Coronary artery (tissue), 2 donors: ENCODE results near the gene MEIS2.

ENCODE experiments used
- DNase-seq: peaks from one replicate; pipeline ENCODE4 v3.0.0-alpha.2; 2017; ENCODE audit warnings: low spot score
- H3K27ac ChIP-seq, 2 donors: fragments of 200-600 bp; sonication (generic); one replicate each; pipeline ENCODE4 v1.5.1; 2016 to 2019
- H3K4me3 ChIP-seq: fragments of 200-600 bp; sonication (generic); 2 replicates; pipeline ENCODE4 v1.5.1; 2016; ENCODE audit warnings: mild to moderate bottlenecking, moderate library complexity
- TF ChIP-seq, protein P1 (sequence below): fragments of 200-600 bp; sonication (generic); IDR thresholded peaks from one replicate; pipeline ENCODE4 v1.5.1; 2019; ENCODE audit warnings: antibody characterized with exemption

The MEIS2 gene

DNA sequence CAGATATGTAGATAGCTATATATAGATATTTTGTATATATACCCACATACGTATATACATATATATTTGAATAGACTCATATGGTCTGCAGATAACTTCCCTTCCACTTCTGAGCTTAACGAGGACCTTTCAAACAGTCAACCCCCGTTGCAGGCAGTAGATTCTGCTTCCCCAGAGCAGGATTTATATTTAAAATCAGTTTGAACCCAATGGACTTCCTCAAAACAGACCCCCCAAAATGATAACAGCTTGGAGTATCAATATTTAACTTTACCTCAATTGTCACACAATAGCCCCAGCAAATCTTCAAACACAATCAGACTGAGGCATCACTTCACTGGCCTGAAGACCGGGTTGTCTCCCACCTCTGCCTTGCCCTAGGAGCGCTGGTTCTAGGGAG lies 218.3 kb downstream of the MEIS2 start:
- no peak overlapping the region for H3K4me3 ChIP-seq
- no peak for DNase-seq
- H3K27ac ChIP-seq, result no peak overlapping the region
- TF ChIP-seq, protein P1, sequence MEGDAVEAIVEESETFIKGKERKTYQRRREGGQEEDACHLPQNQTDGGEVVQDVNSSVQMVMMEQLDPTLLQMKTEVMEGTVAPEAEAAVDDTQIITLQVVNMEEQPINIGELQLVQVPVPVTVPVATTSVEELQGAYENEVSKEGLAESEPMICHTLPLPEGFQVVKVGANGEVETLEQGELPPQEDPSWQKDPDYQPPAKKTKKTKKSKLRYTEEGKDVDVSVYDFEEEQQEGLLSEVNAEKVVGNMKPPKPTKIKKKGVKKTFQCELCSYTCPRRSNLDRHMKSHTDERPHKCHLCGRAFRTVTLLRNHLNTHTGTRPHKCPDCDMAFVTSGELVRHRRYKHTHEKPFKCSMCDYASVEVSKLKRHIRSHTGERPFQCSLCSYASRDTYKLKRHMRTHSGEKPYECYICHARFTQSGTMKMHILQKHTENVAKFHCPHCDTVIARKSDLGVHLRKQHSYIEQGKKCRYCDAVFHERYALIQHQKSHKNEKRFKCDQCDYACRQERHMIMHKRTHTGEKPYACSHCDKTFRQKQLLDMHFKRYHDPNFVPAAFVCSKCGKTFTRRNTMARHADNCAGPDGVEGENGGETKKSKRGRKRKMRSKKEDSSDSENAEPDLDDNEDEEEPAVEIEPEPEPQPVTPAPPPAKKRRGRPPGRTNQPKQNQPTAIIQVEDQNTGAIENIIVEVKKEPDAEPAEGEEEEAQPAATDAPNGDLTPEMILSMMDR, result no peak

DNA sequence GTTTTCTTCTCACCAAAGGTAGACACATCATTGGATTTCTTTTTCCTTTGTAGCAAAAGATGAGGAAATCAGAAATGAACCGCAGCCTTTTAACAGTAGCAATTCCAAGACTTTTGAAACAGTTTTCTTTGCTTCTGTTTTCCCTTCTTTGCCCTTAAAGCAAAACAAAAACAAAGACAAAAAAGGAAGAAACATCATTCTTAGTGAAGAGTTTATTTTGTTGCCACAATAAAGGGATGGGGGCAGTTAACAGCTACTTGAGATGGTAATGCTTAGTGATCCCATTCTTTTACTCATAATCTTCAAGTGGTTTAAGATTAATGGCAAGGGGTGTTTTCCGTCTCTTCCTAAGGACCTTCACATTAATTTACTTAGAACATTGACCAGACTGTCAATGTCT lies 218.8 kb downstream of the MEIS2 start:
- TF ChIP-seq, protein P1, result no peak
- H3K4me3 ChIP-seq, result no peak overlapping the region
- DNase-seq, result no peak
- no peak overlapping the region for H3K27ac ChIP-seq

GRCh38 chr15:36880913-36881460 lies 219.4 kb downstream of the MEIS2 start:
- no peak overlapping the region for H3K4me3 ChIP-seq
- DNase-seq, result no peak

GRCh38 chr15:36880224-36880912 lies 220.0 kb downstream of the MEIS2 start:
- no peak overlapping the region for H3K27ac ChIP-seq
- no peak overlapping the region for H3K4me3 ChIP-seq
- no peak for DNase-seq
- TF ChIP-seq, protein P1, result no peak

More at GRCh38 chr15:36880913-36881460, 219.4 kb downstream of the MEIS2 start:
- TF ChIP-seq, protein P1, result no peak
- H3K27ac ChIP-seq, result no peak overlapping the region

DNA sequence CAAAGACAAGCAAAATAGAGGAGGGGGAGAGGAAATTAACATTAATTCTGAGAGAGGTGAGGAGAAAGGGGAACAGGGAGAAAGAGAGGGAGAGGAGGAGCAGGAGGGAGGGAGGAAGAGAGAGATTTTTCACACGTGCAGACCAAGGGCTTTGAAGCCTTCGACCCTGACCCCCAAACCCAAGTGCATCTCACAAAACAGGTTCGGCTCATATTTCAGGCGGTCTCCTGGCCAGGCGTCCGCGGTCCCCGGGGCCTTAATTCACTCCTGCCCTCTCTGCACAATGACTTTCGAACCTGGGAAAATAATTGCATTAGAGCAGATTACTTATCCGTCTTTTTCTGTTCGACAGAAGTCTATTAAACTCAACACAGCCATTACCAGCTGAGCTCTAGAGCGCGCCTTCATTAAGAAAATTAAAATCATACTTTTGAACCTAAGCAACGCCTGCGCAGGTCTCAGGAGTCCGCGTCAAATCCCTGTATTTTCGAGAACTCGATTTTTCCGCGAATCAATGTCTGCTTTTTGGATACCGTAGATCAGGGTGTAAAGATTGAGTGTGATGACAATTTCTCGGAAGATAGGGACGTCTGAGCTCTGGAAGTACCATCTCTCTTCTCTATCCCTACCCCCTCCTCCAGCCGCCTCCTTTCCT lies 220.7 kb downstream of the MEIS2 start:
- TF ChIP-seq, protein P1, result no peak
- Histone ChIP-seq H3K4me3 (no peak overlapping the region), H3K27ac (no peak overlapping the region)
- DNase-seq, result no peak

- no peak for DNase-seq
- Histone ChIP-seq H3K4me3 (peak overlapping the region; percentile 57), H3K27ac (no peak overlapping the region)
- TF ChIP-seq, protein P1, result no peak
These were observed 221.6 kb downstream of the MEIS2 start for GRCh38 chr15:36878684-36879262.
